ENCODE measurements around the gene HID1.

- no peak for TF ChIP-seq YY1 (IDR thresholded peaks at IDR 0.05; ENCODE audit: insufficient read depth, insufficient read length)
- no peak for TF ChIP-seq SUZ12 (IDR thresholded peaks at IDR 0.05; ENCODE audit: extremely low read depth, insufficient read depth, insufficient read length)
These were observed 37.5 kb downstream of the HID1 start for GRCh38 chr17:74935048-74935447.
